CD4-positive, alpha-beta T cell (primary cell): ENCODE data around the gene HDAC3. TPM values are rescaled to one million over a fixed set of nuclear protein-coding genes. Genes with fewer than 3 reads are reported as not detected.

ENCODE experiments used
- ATAC-seq: fragments of 200-7000 bp; cut with Tn5 transposase; one replicate; pipeline ENCODE4 v1.10.0; 2022; ENCODE audit warnings: mild to moderate bottlenecking; ENCODE audit not compliant: poor library complexity
- CTCF ChIA-PET: fragments of 350-600 bp; sonication (Branson Sonifier 250); formaldehyde crosslinking; loops from one replicate; lab custom pipeline; 2021; ENCODE audit warnings: antibody characterized with exemption, inconsistent platforms; lab: Charles Lee
- POLR2A ChIA-PET: fragments of 350-600 bp; sonication (Branson Sonifier 250); formaldehyde crosslinking; loops from one replicate; lab custom pipeline; 2021; ENCODE audit warnings: antibody characterized with exemption, inconsistent platforms; lab: Charles Lee
- DNase-seq, 14 experiments: peaks; one replicate each; pipeline ENCODE4 v3.0.0-alpha.2; 2013 to 2020; ENCODE audit warnings: mixed read lengths in 2 of 14
- H3K27ac ChIP-seq, 2 donors: one replicate each; pipeline versions ENCODE4 v1.5.1 to v1.7.0; 2013; ENCODE audit warnings: low read length in 2 of 2, low read depth in 1 of 2, mild to moderate bottlenecking in 1 of 2
- H3K27me3 ChIP-seq, 2 experiments: 1 replicate in 1 of 2; 2 replicates in 1 of 2; pipeline versions ENCODE4 v1.6.1 to v1.7.0; 2013; ENCODE audit warnings: low read length in 2 of 2, control low read depth in 1 of 2, mild to moderate bottlenecking in 1 of 2, moderate library complexity in 1 of 2; ENCODE audit not compliant: insufficient read depth in 2 of 2, control insufficient read depth in 1 of 2
- H3K36me3 ChIP-seq: one replicate; pipeline ENCODE4 v1.6.1; 2013; ENCODE audit warnings: low read length, control low read depth; ENCODE audit not compliant: insufficient read depth
- H3K4me1 ChIP-seq: one replicate; pipeline ENCODE4 v1.6.1; 2013; ENCODE audit warnings: low read length, control low read depth; ENCODE audit not compliant: insufficient read depth
- H3K4me3 ChIP-seq: one replicate; pipeline ENCODE4 v1.5.1; 2013; ENCODE audit warnings: mild to moderate bottlenecking, low read length, moderate library complexity
- H3K9me3 ChIP-seq, 2 experiments: 1 replicate in 1 of 2; 2 replicates in 1 of 2; pipeline versions ENCODE4 v1.6.1 to v1.7.0; 2013; ENCODE audit warnings: low read length in 2 of 2, mild to moderate bottlenecking in 2 of 2, control low read depth in 1 of 2, moderate library complexity in 1 of 2; ENCODE audit not compliant: control insufficient read depth in 1 of 2, insufficient read depth in 1 of 2
- H3K27ac Mint-ChIP-seq: one replicate; pipeline ENCODE4 v1.8.0; 2020; ENCODE audit warnings: mixed read lengths
- H3K27me3 Mint-ChIP-seq: one replicate; pipeline ENCODE4 v1.8.0; 2021; ENCODE audit warnings: mixed read lengths
- H3K36me3 Mint-ChIP-seq: one replicate; pipeline ENCODE4 v1.8.0; 2021; ENCODE audit warnings: low read depth, mixed read lengths
- H3K4me1 Mint-ChIP-seq: one replicate; pipeline ENCODE4 v1.8.0; 2021; ENCODE audit warnings: low read depth, mixed read lengths
- H3K4me3 Mint-ChIP-seq: one replicate; pipeline ENCODE4 v1.8.0; 2020; ENCODE audit warnings: mild to moderate bottlenecking, mixed read lengths
- H3K9me3 Mint-ChIP-seq: one replicate; pipeline ENCODE4 v1.8.0; 2020; ENCODE audit warnings: mixed read lengths
- intact Hi-C, 2 experiments: fragments of 100-400 bp; cut with DNase I in 1 of 2; cut with micrococcal nuclease in 1 of 2; formaldehyde crosslinking; loops; one replicate each; pipeline versions ENCODE4 v1.15.1 to v1.9.0; 2023 to 2025; cut with DNase I, micrococcal nuclease
- total RNA-seq, 174 experiments: library from RNA in 2 of 174; stranded (reverse) in 2 of 174; gene quantifications; one replicate each; pipeline ENCODE4 v1.2.3 and lab custom pipeline; 2021 to 2026
- TF ChIP-seq, protein P1 (sequence below): fragments of 200-600 bp; IDR thresholded peaks from one replicate; pipeline ENCODE4 v1.8.0; 2022; ENCODE audit warnings: antibody characterized with exemption, mild to moderate bottlenecking

HDAC3 gene
- total RNA-seq, 2 experiments from 2014 or later, result 51.1 to 52.7 TPM

DNA sequence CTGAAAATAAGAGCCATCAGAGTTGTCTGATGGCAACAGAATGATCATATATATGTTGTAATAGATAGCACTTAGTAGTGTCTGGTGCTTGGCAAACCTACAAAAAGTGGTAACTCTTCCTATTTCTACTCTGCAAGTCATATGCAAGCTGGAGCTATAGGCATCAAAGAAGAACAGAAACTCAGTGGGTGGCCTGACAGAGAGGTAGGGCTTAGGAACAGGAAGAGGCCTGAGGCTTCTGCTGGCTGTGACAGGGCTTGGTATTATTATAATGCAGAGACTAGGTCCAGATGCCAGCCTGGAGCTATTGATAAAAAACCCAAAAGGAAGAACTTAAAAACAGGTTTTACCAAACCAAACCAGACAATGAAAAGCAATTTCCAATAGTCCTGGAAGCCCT is 13.5 kb downstream of the HDAC3 start:
- Histone ChIP-seq H3K36me3 (peaks cover 72% of the 10 kb centered on the region), H3K4me1 (peaks cover 16% of the 10 kb centered on the region), H3K4me3 (no peak overlapping the region), H3K27ac (no peak overlapping the region), H3K27me3 (no peaks in the 10 kb centered on the region), H3K9me3 (no peaks in the 10 kb centered on the region)
- TF ChIP-seq, protein P1, sequence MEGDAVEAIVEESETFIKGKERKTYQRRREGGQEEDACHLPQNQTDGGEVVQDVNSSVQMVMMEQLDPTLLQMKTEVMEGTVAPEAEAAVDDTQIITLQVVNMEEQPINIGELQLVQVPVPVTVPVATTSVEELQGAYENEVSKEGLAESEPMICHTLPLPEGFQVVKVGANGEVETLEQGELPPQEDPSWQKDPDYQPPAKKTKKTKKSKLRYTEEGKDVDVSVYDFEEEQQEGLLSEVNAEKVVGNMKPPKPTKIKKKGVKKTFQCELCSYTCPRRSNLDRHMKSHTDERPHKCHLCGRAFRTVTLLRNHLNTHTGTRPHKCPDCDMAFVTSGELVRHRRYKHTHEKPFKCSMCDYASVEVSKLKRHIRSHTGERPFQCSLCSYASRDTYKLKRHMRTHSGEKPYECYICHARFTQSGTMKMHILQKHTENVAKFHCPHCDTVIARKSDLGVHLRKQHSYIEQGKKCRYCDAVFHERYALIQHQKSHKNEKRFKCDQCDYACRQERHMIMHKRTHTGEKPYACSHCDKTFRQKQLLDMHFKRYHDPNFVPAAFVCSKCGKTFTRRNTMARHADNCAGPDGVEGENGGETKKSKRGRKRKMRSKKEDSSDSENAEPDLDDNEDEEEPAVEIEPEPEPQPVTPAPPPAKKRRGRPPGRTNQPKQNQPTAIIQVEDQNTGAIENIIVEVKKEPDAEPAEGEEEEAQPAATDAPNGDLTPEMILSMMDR, result no peak
- ChIA-PET POLR2A (interaction anchor here (0.8 to 1.5 kb wide), 2 partner anchors 13 to 31 kb away, joined by 5 to 6 read pairs; no protein-coding TSS in a partner anchor), CTCF (interaction anchor here (2.2 kb wide), 1 partner anchor 31 kb away, joined by 13 read pairs; no protein-coding TSS in a partner anchor)
- intact Hi-C loops, result no loop called here
- DNase-seq (peak in 2 of 14 experiments; percentile 44 to 45), ATAC-seq (no peak)
- peaks cover 29% of the 10 kb centered on the region for H3K4me1 Mint-ChIP-seq
- peaks cover 84% of the 10 kb centered on the region for H3K36me3 Mint-ChIP-seq
- H3K27ac Mint-ChIP-seq, result peak overlapping the region; percentile 52
- H3K4me3 Mint-ChIP-seq, result no peak overlapping the region
- no peaks in the 10 kb centered on the region for H3K9me3 Mint-ChIP-seq
- H3K27me3 Mint-ChIP-seq, result no peaks in the 10 kb centered on the region

GRCh38 chr5:141618804-141619554 is 17.7 kb downstream of the HDAC3 start, which contains the start of gene DIAPH1:
TSS of gene DIAPH1 (minus strand) at chr5:141619000. CDS start at chr5:141618914, 86 bp downstream.
- POLR2A ChIA-PET, result interaction anchor here (0.7 to 8.2 kb wide), 11 partner anchors 12 to 299 kb away, joined by 3 to 191 read pairs (median 5); partner anchors contain the start of genes FCHSD1, HDAC3, RELL2 and TAF7
- H3K36me3 Mint-ChIP-seq, result peaks cover 67% of the 10 kb centered on the region
- intact Hi-C loops, result loop anchor here (1.0 to 2.0 kb wide), 5 partner anchors 14 to 27 kb away; partner anchors contain the start of genes HDAC3 (in 2 of the 2) and RELL2 (in 2 of the 2)

More at GRCh38 chr5:141618804-141619554, 17.7 kb downstream of the HDAC3 start, which contains the start of gene DIAPH1:
- TF ChIP-seq, protein P1, result peak; percentile 86
- peak; percentile 90 for ATAC-seq
- peaks cover 38% of the 10 kb centered on the region for H3K36me3 ChIP-seq
- H3K27ac ChIP-seq, result peak within 1 kb of the TSS; percentile 91 to 94
- peaks cover 25% of the 10 kb centered on the region for H3K4me1 ChIP-seq
- peak within 1 kb of the TSS; percentile 92 for H3K27ac Mint-ChIP-seq
- H3K27me3 Mint-ChIP-seq, result no peaks in the 10 kb centered on the region
- peak within 1 kb of the TSS; percentile 98 for H3K4me3 Mint-ChIP-seq
- peak within 1 kb of the TSS; percentile 96 for H3K4me3 ChIP-seq
- no peaks in the 10 kb centered on the region for H3K9me3 Mint-ChIP-seq
- H3K4me1 Mint-ChIP-seq, result peaks cover 66% of the 10 kb centered on the region
- H3K27me3 ChIP-seq, result no peaks in the 10 kb centered on the region
- peak; percentile 95 to 99 (median 98) for DNase-seq
- CTCF ChIA-PET, result interaction anchor here (0.8 to 5.5 kb wide), 23 partner anchors 9 to 1475 kb away, joined by 3 to 281 read pairs (median 6); partner anchors contain the start of genes FCHSD1, HDAC3, PCDHGA10 and PCDHGB4
- H3K9me3 ChIP-seq, result no peaks in the 10 kb centered on the region
